Measurements from ENCODE around the gene EP400.

The EP400 gene

DNA sequence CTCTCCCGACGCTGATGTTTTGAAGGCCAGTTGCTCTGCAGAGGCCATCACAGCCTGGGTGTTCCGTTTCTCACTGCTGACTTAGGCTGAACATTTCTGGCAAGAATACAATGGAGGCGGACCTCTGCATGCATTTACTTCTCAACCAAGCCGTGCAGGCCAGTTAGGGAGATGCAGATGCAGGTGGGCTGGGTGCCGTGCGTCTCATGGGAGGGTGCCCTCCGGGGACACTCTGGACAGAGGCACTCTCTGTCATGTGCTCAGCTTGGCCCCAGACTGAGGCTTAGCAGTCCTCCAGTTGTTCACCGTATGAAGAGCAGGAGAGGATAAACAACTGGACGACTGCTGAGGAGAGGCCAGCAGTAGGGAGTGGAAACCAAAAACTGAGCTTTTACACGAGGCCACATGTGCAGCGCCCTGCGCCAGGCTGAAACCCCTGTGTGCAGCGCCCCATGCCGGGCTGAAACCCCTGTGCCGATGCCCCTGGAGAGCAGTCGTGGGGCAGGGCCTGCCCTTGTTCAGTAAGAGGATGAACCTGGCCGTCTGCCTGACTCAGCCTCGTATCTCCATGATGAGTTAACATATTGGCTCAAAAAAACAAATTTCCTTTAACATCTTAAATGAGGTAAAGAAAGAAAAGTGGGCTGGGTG, 162.0 kb downstream of the EP400 start:
- TF ChIP-seq, protein P1, sequence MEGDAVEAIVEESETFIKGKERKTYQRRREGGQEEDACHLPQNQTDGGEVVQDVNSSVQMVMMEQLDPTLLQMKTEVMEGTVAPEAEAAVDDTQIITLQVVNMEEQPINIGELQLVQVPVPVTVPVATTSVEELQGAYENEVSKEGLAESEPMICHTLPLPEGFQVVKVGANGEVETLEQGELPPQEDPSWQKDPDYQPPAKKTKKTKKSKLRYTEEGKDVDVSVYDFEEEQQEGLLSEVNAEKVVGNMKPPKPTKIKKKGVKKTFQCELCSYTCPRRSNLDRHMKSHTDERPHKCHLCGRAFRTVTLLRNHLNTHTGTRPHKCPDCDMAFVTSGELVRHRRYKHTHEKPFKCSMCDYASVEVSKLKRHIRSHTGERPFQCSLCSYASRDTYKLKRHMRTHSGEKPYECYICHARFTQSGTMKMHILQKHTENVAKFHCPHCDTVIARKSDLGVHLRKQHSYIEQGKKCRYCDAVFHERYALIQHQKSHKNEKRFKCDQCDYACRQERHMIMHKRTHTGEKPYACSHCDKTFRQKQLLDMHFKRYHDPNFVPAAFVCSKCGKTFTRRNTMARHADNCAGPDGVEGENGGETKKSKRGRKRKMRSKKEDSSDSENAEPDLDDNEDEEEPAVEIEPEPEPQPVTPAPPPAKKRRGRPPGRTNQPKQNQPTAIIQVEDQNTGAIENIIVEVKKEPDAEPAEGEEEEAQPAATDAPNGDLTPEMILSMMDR (IDR thresholded peaks at IDR 0.05; ENCODE audit: insufficient read depth, low read depth, low read length, missing control alignments): no peak
- DNase-seq (ENCODE audit: low read depth): no peak
- H3K4me3 ChIP-seq (ENCODE audit: low read depth, low read length): no peak overlapping the region

DNA sequence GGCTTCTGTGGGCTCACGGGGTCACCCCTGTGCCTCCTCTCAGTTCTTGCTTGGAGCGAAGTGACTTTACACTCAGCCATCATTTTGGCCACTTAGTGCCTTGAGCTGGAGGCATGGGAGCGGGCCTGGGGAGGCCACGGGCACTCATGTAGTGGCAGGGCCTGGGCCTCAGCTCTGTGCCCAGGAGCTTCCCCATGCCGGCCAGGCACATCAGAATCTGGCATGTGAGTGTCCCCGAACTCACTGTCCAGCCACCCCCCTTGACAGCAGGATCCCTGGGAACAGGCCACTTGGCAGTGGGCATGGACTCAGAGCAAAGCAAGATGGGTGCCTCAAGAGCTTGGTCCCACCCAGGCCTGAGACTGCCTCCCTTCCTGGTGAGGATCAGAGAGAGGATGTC, 164.9 kb downstream of the EP400 start:
- TF ChIP-seq, protein P1 (IDR thresholded peaks at IDR 0.05; ENCODE audit: insufficient read depth, low read depth, low read length, missing control alignments): no peak
- H3K4me3 ChIP-seq (ENCODE audit: low read depth, low read length): no peak overlapping the region
- no peak for DNase-seq (ENCODE audit: low read depth)

DNA sequence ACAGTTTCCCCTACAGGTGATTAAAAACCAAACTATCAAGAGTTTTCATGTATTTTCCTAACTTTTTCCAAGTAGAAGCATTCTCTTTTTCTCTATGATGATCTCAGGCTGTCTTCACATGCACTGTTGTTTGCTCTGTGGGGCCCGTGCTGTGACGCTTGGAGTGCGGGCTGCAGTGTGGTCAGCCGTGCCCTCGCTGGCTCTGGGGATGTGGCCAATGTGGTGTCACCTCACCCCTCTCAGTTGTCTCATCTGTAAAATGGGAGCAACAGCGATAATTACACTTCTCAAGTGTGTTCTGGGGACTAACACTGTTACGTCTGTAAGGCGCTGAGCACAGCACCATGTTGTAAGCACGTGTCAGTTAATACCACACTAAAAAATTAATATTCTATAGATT, 165.8 kb downstream of the EP400 start:
- TF ChIP-seq, protein P1 (IDR thresholded peaks at IDR 0.05; ENCODE audit: insufficient read depth, low read depth, low read length, missing control alignments): no peak
- no peak for DNase-seq (ENCODE audit: low read depth)
- no peak overlapping the region for H3K4me3 ChIP-seq (ENCODE audit: low read depth, low read length)

DNA sequence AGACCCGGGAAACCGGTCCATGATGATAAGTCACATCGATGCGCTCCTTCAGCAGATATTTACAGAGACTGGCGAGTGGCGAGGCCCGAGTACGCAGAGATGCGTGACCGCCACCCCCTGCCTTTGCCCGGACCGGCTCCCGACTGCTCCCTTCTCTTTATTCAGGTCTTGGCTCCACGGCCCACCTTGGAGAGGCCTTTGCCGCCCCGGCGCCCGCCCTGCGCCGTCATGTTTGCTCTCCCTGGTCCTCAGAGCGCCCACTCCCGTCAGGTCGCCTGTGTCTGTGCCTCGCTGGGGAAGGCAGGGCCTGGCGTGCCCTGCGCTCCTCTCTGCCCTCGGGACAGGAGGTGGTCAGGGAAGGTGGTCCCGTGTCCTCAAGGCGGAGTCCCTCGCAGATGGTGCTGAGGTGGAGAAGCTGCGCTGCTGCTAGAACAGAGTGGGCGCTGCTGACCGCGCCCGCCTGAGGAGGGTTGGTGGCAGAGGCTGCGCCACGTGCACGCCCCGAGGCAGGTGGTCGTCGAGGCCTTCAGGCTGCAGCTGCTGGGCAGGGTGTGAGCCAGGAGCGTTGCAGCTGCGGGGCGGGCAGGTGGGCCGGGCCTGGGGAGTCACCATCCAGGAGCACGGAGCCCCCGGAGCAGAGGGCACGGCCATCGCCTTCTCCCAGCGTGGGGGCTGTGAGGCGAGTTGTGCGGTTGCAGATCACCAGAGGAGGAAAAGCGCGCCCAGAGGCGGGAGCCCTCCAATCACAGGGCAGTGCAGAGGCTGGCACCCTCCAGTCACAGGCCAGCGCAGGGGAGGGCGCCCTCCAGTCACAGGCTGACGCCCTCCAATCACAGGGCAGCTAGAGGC, 167.2 kb downstream of the EP400 start:
- TF ChIP-seq, protein P1 (IDR thresholded peaks at IDR 0.05; ENCODE audit: insufficient read depth, low read depth, low read length, missing control alignments): no peak
- DNase-seq (ENCODE audit: low read depth): no peak
- no peak overlapping the region for H3K4me3 ChIP-seq (ENCODE audit: low read depth, low read length)

DNA sequence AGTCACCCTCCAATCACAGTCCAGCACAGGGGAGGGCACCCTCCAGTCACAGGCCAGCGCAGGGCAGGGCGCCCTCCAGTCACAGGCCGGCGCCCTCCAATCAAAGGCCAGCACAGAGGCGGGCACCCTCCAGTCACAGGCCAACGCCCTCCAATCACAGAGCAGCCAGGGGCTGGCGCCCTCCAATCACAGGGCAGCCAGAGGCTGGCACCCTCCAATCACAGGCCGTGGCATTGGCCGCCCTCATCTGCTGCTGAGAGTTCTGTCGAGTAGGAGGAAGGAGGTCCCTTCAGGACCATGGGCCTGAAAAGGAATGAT, 167.8 kb downstream of the EP400 start:
- no peak for DNase-seq (ENCODE audit: low read depth)
- TF ChIP-seq, protein P1 (IDR thresholded peaks at IDR 0.05; ENCODE audit: insufficient read depth, low read depth, low read length, missing control alignments): no peak
- H3K4me3 ChIP-seq (ENCODE audit: low read depth, low read length): no peak overlapping the region

DNA sequence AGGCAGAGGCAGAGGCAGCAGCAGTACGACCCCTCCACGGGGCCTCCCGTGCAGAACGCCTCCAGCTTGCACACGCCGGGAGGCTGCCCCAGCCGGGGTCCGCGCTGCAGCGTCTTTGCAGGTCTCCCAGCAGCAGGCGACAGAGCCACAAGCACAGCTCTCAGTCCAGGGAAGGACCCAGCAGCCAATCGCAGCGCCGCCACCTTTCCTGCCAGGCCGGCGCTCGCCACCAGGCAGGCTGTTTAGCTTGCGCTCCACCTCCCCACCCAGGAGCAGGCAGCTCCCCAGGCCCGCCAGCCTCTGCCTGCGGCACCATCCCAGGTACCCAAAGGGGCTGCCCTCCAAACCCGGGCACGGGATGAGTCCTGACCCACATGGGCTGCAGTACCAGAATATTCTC, 169.1 kb downstream of the EP400 start:
- H3K4me3 ChIP-seq (ENCODE audit: low read depth, low read length): no peak overlapping the region
- no peak for DNase-seq (ENCODE audit: low read depth)
- TF ChIP-seq, protein P1 (IDR thresholded peaks at IDR 0.05; ENCODE audit: insufficient read depth, low read depth, low read length, missing control alignments): no peak
